BLaER1 treated with 17β-estradiol and CSF1 and Interleukin-3, amounts not matched to agents 10 nM and 100 nM (cell line): Measurements from ENCODE around the gene CHN2.
A peak's percentile ranks its signal among the peaks of the same experiment; 100 is the strongest.

Experiments used
- H3K27ac ChIP-seq, 11 experiments: shearing (Covaris generic); formaldehyde crosslinking; 2 replicates each; pipeline ENCODE4 v1.8.1; 2022
- H3K27me3 ChIP-seq, 11 experiments: shearing (Covaris generic); formaldehyde crosslinking; 2 replicates each; pipeline ENCODE4 v1.8.1; 2022
- H3K36me3 ChIP-seq, 11 experiments: shearing (Covaris generic); formaldehyde crosslinking; 2 replicates each; pipeline ENCODE4 v1.8.1; 2022
- H3K4me1 ChIP-seq, 10 experiments: shearing (Covaris generic); formaldehyde crosslinking; 2 replicates each; pipeline ENCODE4 v1.8.1; 2022
- H3K4me2 ChIP-seq, 11 experiments: shearing (Covaris generic); formaldehyde crosslinking; 2 replicates each; pipeline ENCODE4 v1.8.1; 2022
- H3K4me3 ChIP-seq, 10 experiments: shearing (Covaris generic); formaldehyde crosslinking; 2 replicates each; pipeline ENCODE4 v1.8.1; 2022
- H3K9ac ChIP-seq, 11 experiments: shearing (Covaris generic); formaldehyde crosslinking; 2 replicates each; pipeline ENCODE4 v1.8.1; 2022
- H3K9me3 ChIP-seq, 11 experiments: shearing (Covaris generic); formaldehyde crosslinking; replicated peaks in 1 of 11; 2 replicates each; pipeline ENCODE4 v1.8.1; 2022
- H4K20me1 ChIP-seq, 11 experiments: shearing (Covaris generic); formaldehyde crosslinking; 2 replicates each; pipeline ENCODE4 v1.8.1; 2022
- Cebpa-rat ChIP-seq, 11 experiments: shearing (Covaris generic); IDR thresholded peaks; 2 replicates each; pipeline ENCODE4 v1.8.1; 2022

CHN2 gene

DNA sequence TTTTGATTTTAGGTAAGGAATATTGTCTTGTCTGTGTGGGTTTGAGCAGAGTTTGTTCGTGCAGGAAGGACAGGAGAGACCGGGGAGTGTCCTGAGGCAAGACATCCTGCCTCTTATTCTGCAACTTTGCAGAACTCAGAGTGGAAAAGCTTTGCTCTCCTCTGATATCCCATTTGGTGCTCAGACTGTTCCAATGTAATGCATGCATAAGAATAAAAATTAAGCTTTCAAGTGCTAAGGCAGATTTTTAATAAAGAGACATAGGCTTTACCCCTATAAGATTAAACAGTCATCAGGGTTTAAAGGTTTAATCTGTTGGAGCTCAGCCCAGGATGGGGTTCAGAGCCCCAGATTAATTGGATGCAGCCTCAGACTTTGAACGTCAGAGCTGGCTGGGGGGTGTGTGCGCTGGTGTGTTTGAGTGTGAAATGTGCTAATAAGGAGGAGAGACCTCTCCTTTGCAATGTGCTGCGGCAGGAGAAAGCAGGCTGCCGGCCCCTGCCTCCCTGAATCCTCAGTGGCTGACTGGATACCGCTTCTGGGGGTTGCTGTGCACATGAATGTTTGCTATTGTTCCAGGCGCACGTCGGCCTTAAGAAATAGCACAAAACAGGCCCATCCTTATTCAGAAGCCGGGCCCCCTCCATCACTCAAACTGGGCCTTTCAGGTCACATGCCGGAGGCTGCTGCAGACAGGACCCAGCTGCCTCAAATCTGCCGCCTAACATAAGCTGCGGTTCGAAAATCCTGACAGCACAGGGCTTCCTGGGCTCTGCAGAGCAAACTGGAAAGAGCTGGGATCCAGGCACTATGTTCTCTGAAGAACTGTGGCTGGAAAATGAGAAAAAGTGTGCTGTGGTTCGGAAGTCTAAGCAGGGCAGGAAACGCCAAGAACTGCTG, 285.0 kb downstream of the CHN2 start:
- H3K4me1 ChIP-seq = no peaks in the 10 kb centered on the region
- no peak for TF ChIP-seq Cebpa-rat (IDR thresholded peaks at IDR 0.05)
- H3K27ac ChIP-seq = no peak overlapping the region
- H4K20me1 ChIP-seq = no peaks in the 10 kb centered on the region; a peak in 1 of 22 replicates
- no peak overlapping the region for H3K4me3 ChIP-seq
- no peak overlapping the region for H3K9ac ChIP-seq
- H3K36me3 ChIP-seq = no peaks in the 10 kb centered on the region
- H3K9me3 ChIP-seq = no peaks in the 10 kb centered on the region
- no peaks in the 10 kb centered on the region for H3K27me3 ChIP-seq
- no peak overlapping the region for H3K4me2 ChIP-seq

DNA sequence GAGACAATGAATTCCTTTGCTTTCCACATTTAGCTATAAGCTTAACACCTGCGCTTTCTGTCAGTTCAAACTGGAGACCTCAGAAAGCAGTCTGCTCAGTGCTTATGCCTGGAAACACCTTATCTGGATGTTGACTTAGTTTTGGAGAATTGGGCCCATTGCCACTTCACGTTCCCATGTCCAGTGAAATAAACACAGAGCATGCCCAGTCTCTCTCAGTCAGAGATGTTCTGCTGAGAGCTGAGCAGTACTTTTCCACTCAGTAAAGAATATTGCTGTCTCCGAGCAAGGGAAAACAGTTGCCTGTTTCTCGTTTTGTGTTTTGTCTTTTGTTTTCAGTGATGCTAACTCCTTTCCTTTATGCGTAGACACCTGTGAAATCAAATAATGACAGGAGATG, 285.9 kb downstream of the CHN2 start:
- no peak for TF ChIP-seq Cebpa-rat (IDR thresholded peaks at IDR 0.05)

DNA sequence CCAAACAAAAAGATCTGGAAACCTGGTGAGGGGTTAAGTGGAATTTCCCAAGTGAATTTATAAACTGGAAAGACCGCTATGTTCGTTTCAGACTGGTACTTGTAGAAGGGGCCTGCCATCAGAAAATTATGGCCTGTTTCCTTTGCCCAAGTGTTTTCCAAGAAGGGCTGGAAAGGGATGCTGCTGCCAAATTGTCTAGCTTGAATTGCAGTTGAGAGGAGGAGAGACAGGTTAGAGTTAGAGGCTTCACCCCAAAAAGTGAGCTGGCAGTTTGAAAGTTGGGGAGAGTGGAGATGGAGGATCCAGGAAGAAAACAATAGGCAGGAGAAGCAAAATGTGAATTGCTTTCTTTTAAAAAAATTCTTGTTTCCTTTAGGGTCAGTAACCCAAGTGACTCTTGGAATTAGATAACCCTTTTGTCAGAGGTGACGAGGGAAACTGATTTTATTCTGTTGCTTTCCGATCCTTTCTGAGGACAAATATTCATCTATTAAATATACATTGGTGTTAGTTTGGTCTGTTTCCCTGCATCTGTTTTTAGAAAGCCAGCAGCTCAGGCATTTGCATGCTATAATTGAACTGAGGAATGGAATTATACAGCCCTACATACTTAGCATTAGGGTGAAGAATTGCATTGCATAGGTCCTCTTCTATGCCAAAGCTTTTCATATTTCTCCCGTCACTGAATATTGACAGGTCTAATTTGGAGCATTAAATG, 286.5 kb downstream of the CHN2 start:
- Histone ChIP-seq H3K9me3 (no peaks in the 10 kb centered on the region), H3K4me3 (no peak overlapping the region), H3K27me3 (no peaks in the 10 kb centered on the region), H3K4me2 (no peak overlapping the region), H3K27ac (no peak overlapping the region), H3K36me3 (no peaks in the 10 kb centered on the region), H4K20me1 (no peaks in the 10 kb centered on the region; a peak in 1 of 22 replicates), H3K4me1 (peaks cover 0 to 10% (median 8%) of the 10 kb centered on the region in 10 experiments; a peak in 10 of 20 replicates), H3K9ac (no peak overlapping the region)
- TF ChIP-seq Cebpa-rat (IDR thresholded peaks at IDR 0.05) = no peak

More for the DNA sequence above, 285.9 kb downstream of the CHN2 start:
- no peak overlapping the region for H3K27ac ChIP-seq
- H3K36me3 ChIP-seq = no peaks in the 10 kb centered on the region
- no peak overlapping the region for H3K4me3 ChIP-seq
- no peak overlapping the region for H3K9ac ChIP-seq
- H3K4me2 ChIP-seq = no peak overlapping the region
- H3K27me3 ChIP-seq = no peaks in the 10 kb centered on the region
- no peaks in the 10 kb centered on the region; a peak in 1 of 22 replicates for H4K20me1 ChIP-seq
- H3K4me1 ChIP-seq = peaks cover 0 to 4% (median 2%) of the 10 kb centered on the region in 10 experiments; a peak in 9 of 20 replicates
- no peaks in the 10 kb centered on the region for H3K9me3 ChIP-seq

DNA sequence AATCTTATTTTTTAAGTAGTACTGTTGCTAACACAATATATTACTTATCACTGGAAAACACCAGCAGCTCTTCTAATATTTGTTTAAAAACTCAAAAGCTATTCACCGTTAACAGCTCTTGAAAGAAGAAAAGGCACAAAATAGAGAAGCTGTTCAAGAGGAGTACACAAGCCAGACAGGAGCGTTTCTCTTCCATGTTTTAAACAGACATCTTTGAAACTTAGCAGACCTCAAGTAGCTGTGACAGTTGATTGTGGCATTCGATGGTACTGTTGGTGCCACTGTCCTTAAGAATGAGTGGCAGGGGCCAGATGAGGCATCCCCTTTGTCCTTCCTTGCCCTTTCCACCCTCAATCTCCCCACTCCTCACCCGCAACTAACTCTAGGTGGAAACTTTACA, 287.5 kb downstream of the CHN2 start:
- H4K20me1 ChIP-seq = no peaks in the 10 kb centered on the region; a peak in 1 of 22 replicates
- H3K4me1 ChIP-seq = peaks cover 0 to 14% (median 9%) of the 10 kb centered on the region in 10 experiments; a peak in 10 of 20 replicates
- no peaks in the 10 kb centered on the region for H3K27me3 ChIP-seq
- no peak for TF ChIP-seq Cebpa-rat (IDR thresholded peaks at IDR 0.05)
- no peak overlapping the region for H3K4me2 ChIP-seq
- H3K4me3 ChIP-seq = no peak overlapping the region
- H3K27ac ChIP-seq = no peak overlapping the region
- no peaks in the 10 kb centered on the region for H3K9me3 ChIP-seq
- H3K36me3 ChIP-seq = no peaks in the 10 kb centered on the region
- H3K9ac ChIP-seq = no peak overlapping the region

DNA sequence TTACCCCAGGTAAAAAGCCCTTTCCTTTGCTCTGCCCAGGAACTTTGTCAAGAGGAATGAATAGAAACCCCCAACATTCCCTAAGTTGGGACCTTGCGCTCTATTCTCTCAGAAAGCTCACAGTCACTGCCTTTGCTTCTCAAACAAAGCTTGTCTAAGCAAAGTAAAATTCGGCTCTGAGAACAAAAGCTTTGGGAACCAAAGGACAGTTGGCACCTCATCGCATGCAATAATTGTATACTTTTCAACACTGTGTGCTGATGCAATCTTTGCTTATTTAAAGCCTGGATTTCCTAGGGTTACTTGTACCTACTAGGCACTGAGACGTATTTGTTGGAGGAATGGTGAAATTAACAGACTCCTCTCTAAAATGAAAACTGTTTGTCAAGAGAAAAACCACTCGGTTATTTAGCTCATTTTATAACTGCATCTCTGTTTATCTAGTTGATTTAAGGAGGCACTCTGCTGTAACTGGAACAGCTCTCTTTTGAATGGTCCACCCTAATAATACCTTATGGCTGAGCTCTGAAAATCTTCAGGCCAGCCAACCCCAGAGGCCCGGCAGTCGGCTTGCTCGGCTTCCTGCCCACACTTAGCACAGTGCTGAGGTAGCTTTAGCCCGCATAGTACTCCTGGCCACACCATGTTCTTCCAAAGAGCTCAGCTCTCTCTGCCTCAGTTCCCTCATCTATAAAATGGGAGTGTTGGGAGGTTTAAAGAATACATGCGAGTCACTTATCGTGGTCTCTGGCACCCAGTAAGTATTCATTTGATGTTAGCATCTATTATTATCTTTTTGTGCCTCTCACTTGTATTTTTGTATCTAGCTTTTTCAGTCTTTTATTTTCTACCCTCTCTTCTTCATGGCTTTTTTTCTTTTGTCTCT, 288.9 kb downstream of the CHN2 start:
- Histone ChIP-seq H4K20me1 (no peaks in the 10 kb centered on the region; a peak in 1 of 22 replicates), H3K4me3 (no peak overlapping the region), H3K36me3 (no peaks in the 10 kb centered on the region), H3K27ac (no peak overlapping the region), H3K27me3 (no peaks in the 10 kb centered on the region), H3K4me1 (peaks cover 0 to 17% (median 11%) of the 10 kb centered on the region in 10 experiments; a peak in 12 of 20 replicates), H3K4me2 (no peak overlapping the region), H3K9ac (no peak overlapping the region), H3K9me3 (no peaks in the 10 kb centered on the region)
- TF ChIP-seq Cebpa-rat (IDR thresholded peaks at IDR 0.05) = no peak

DNA sequence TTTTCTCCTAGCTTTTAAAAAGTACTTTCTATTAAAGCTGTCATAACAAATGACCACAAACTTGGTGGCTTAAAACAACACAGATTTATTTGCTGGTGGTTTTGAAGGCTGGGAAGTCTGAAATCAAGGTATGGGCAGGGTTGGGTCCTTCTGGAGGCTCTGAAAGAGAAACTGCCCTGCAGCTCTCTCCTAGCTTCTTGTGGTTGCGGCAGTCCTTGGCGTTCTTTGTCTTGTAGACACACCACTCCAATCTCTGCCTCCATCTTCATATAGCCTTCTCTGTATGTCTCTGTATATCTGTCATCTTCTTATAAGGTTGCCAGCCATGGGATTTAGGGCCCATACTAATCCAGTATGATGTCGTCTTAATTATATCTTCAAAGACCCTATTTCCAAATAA, 289.7 kb downstream of the CHN2 start:
- no peaks in the 10 kb centered on the region; a peak in 1 of 22 replicates for H4K20me1 ChIP-seq
- H3K4me1 ChIP-seq = peaks cover 0 to 19% (median 11%) of the 10 kb centered on the region in 10 experiments; a peak in 12 of 20 replicates
- H3K4me3 ChIP-seq = no peak overlapping the region
- no peaks in the 10 kb centered on the region for H3K9me3 ChIP-seq
- H3K4me2 ChIP-seq = no peak overlapping the region
- no peak overlapping the region for H3K27ac ChIP-seq
- H3K36me3 ChIP-seq = no peaks in the 10 kb centered on the region
- TF ChIP-seq Cebpa-rat (IDR thresholded peaks at IDR 0.05) = no peak
- no peaks in the 10 kb centered on the region for H3K27me3 ChIP-seq
- H3K9ac ChIP-seq = no peak overlapping the region

DNA sequence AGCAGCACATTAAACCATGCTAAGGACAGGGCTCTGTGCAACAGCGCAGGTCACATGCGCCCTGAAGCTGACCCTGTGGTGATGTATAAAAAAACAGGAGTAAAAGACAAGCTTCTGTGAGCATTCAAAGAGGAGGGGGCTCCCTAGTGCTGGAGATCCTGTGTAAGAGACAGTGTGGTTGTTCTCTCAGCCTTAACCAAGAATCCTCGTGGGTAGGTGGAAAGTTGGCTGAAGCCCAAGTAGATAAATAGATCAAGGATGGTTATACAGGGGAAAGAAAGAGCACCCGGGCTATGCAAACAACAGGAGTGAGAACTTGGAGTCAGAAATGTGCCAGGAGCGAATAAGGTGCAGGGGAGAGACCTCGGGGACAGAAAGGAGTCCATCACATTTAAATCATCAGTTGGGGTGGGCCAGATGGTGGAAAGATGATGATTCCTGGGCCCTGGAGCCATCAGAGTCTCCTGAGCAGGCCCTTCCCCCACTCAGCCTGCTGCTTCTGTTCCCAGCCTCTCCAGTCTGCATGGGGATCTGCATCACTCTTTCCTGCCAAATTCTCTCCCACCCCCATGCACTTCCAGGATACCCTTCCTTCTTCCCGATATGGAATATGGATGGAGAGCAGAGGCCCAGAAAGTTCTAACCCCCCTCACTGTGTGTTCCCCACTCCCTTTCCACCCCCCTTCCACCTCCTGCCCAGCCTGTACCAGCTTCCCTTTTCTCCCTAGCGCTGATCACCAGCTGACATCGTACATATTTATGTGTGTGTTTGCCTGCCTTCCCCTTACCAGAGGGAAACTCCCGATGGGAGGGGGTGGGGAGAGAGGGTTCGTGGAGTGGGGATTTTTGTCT, 291.0 kb downstream of the CHN2 start:
- Histone ChIP-seq H3K27me3 (no peaks in the 10 kb centered on the region), H4K20me1 (no peaks in the 10 kb centered on the region), H3K9me3 (no peaks in the 10 kb centered on the region), H3K4me3 (no peak overlapping the region), H3K36me3 (no peaks in the 10 kb centered on the region), H3K9ac (no peak overlapping the region), H3K4me2 (peak overlapping the region in 5 of 11 experiments; percentile 1 to 65 (median 26); a peak in 5 of 22 replicates), H3K27ac (no peak overlapping the region), H3K4me1 (peaks cover 0 to 19% (median 11%) of the 10 kb centered on the region in 10 experiments; a peak in 12 of 20 replicates)
- TF ChIP-seq Cebpa-rat (IDR thresholded peaks at IDR 0.05) = no peak

DNA sequence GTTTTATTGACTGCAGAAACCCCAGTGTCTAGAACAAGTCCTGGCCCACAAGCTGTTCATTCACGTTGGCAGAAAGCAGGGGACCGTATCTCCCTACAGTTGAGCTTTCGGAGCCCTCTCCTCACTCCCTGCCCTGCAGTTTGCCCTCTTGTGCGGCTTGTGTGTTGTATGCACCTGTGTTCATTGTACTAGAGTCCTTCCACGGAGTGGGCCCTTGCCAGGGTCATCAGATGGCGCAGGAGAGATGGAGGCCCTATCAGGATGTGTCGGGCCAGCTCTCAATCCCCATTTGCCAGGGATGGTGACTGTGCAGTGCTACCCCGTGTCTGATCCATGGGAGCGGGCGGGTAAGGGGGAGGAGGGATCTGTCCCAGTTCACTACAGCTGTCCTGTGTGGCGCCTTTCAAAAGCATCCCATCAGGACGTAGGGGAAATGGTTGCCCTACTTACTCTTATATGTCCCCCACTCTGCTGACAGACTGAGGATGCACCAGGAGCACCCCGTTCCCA, 291.7 kb downstream of the CHN2 start:
- TF ChIP-seq Cebpa-rat (IDR thresholded peaks at IDR 0.05) = no peak

More for the DNA sequence above, 291.7 kb downstream of the CHN2 start:
- Histone ChIP-seq H3K4me1 (peaks cover 0 to 19% (median 11%) of the 10 kb centered on the region in 10 experiments; a peak in 12 of 20 replicates), H3K9me3 (no peaks in the 10 kb centered on the region), H4K20me1 (no peaks in the 10 kb centered on the region), H3K4me2 (peak overlapping the region in 3 of 11 experiments; percentile 13 to 65 (median 30); a peak in 4 of 22 replicates), H3K36me3 (no peaks in the 10 kb centered on the region), H3K27me3 (no peaks in the 10 kb centered on the region), H3K9ac (no peak overlapping the region), H3K27ac (no peak overlapping the region), H3K4me3 (no peak overlapping the region)
